Stomach (tissue), 9 donors: ENCODE measurements around the gene RNF13. TPM values are rescaled to one million over a fixed set of nuclear protein-coding genes. Genes with fewer than 3 reads are reported as not detected.

ENCODE experiments used
- DNase-seq, 2 donors: peaks; one replicate each; pipeline versions ENCODE4 v3.0.0 to v3.0.0-alpha.2; 2013 to 2019
- H3K27ac ChIP-seq, 5 donors: fragments of 200-600 bp in 4 of 5; sonication (generic) in 4 of 5; one replicate each; pipeline ENCODE4 v1.5.1; 2013 to 2019; ENCODE audit warnings: mild to moderate bottlenecking in 1 of 5, moderate library complexity in 1 of 5
- H3K27me3 ChIP-seq, 3 donors: fragments of 200-600 bp; sonication (generic); one replicate each; pipeline ENCODE4 v1.5.1; 2017 to 2019; ENCODE audit warnings: mixed run types in 1 of 3
- H3K36me3 ChIP-seq, 4 donors: fragments of 200-600 bp; sonication (generic); 1 replicate in 3 of 4; 2 replicates in 1 of 4; pipeline ENCODE4 v1.5.1; 2016 to 2019
- H3K4me1 ChIP-seq, 4 donors: fragments of 200-600 bp; sonication (generic); one replicate each; pipeline ENCODE4 v1.5.1; 2016 to 2019
- H3K4me3 ChIP-seq, 4 donors: fragments of 200-600 bp; sonication (generic) in 3 of 4; one replicate each; pipeline ENCODE4 v1.5.1; 2016 to 2019; ENCODE audit warnings: mild to moderate bottlenecking in 1 of 4
- H3K9me3 ChIP-seq, 4 donors: fragments of 200-600 bp; sonication (generic); one replicate each; pipeline ENCODE4 v1.5.1; 2016 to 2019
- CTCF ChIP-seq, 7 experiments: fragments of 450-650 bp in 4 of 7; fragments of 200-600 bp in 3 of 7; sonication (generic) in 3 of 7; IDR thresholded peaks; one replicate each; pipeline ENCODE4 v1.5.1; 2016 to 2019; ENCODE audit warnings: antibody characterized with exemption in 7 of 7, control low read depth in 2 of 7, mild to moderate bottlenecking in 1 of 7
- EP300 ChIP-seq: sonication (generic); formaldehyde crosslinking; IDR thresholded peaks from one replicate; pipeline ENCODE4 v1.6.1; 2017; ENCODE audit warnings: antibody characterized with exemption
- POLR2A ChIP-seq, 4 donors: fragments of 450-650 bp; IDR thresholded peaks; one replicate each; pipeline ENCODE4 v1.6.1; 2016; ENCODE audit warnings: antibody characterized with exemption in 4 of 4, control low read depth in 2 of 4, mild to moderate bottlenecking in 1 of 4, moderate library complexity in 1 of 4
- POLR2AphosphoS5 ChIP-seq, 3 donors: sonication (generic); formaldehyde crosslinking; IDR thresholded peaks; one replicate each; pipeline ENCODE4 v1.6.1; 2016; ENCODE audit warnings: antibody characterized with exemption in 3 of 3
- WGBS, 5 donors: extraction: QIAGEN DNeasy Blood & Tissue Kit in 3 of 5; methylation state at CpG; one replicate each; pipeline versions ENCODE4 v1.1.5 to v1.1.7; 2013 to 2018; 5-methylcytosine and 5-hydroxymethylcytosine counted together
- intact Hi-C: fragments of 100-400 bp; cut with DNase I; formaldehyde crosslinking; loops from one replicate; pipeline ENCODE4 v1.15.1; 2023; ENCODE audit warnings: low total_unique reads
- polyA plus RNA-seq, 3 donors: library from polyadenylated mRNA; stranded (reverse); fragments of 200-250 nt; gene quantifications; one replicate each; pipeline ENCODE4 v1.2.3, GENCODE V29; 2013
- total RNA-seq, 5 donors: library from RNA; depleted of rRNA; stranded (reverse); fragments of >200 nt; gene quantifications; one replicate each; pipeline versions ENCODE4 v1.1.0 to v1.2.3, GENCODE V29; 2014 to 2016
- donor health status: healthy with polysubstance abuse.
- donor health status: Bipolar disorder and iron deficiency.
- donor health status: healthy.

The RNF13 gene
- total and polyA plus RNA-seq, 8 donors, result 6.7 to 130 (median 31.3) TPM

GRCh38 chr3:149983628-149984027 is 170.6 kb downstream of the RNF13 start:
- H3K27me3 ChIP-seq, result no peaks in the 10 kb centered on the region
- no peaks in the 10 kb centered on the region for H3K4me1 ChIP-seq
- H3K4me3 ChIP-seq, result no peak overlapping the region
- DNase-seq, result no peak
- no peaks in the 10 kb centered on the region for H3K36me3 ChIP-seq
- WGBS, 5 donors, result 82 to 92% (median 88%) methylated on average over 4 of the region's 4 CpGs
- no peak overlapping the region for H3K27ac ChIP-seq
- H3K9me3 ChIP-seq, result no peaks in the 10 kb centered on the region
- TF ChIP-seq EP300, result no peak
- no peak for TF ChIP-seq POLR2A (IDR thresholded peaks at IDR 0.05)
- TF ChIP-seq POLR2AphosphoS5 (IDR thresholded peaks at IDR 0.05), result no peak
- no peak for TF ChIP-seq CTCF (IDR thresholded peaks at IDR 0.05)
- intact Hi-C loops, result no loop called here

- no peak overlapping the region for H3K27ac ChIP-seq
- H3K4me1 ChIP-seq, result no peaks in the 10 kb centered on the region
Observed at GRCh38 chr3:149989307-149989706, 176.3 kb downstream of the RNF13 start.

GRCh38 chr3:149990423-149990948 is 177.5 kb downstream of the RNF13 start:
- 70 to 82% (median 76%) methylated on average over 1 of the region's 1 CpG for WGBS, 5 donors
- Histone ChIP-seq H3K27ac (no peak overlapping the region), H3K27me3 (no peaks in the 10 kb centered on the region), H3K4me1 (no peaks in the 10 kb centered on the region), H3K36me3 (no peaks in the 10 kb centered on the region), H3K4me3 (no peak overlapping the region), H3K9me3 (peaks cover 0 to 17% (median 12%) of the 10 kb centered on the region in 4 donors)
- DNase-seq, result peak in 1 of 2 donors; percentile 18
- intact Hi-C loops, result no loop called here
- TF ChIP-seq CTCF (IDR thresholded peaks at IDR 0.05) (no peak), POLR2AphosphoS5 (IDR thresholded peaks at IDR 0.05) (no peak), EP300 (no peak), POLR2A (IDR thresholded peaks at IDR 0.05) (no peak)

More at GRCh38 chr3:149989307-149989706, 176.3 kb downstream of the RNF13 start:
- H3K9me3 ChIP-seq, result peaks cover 0 to 8% (median 2%) of the 10 kb centered on the region in 4 donors
- no peaks in the 10 kb centered on the region for H3K27me3 ChIP-seq
- no peak for TF ChIP-seq EP300
- no peak for TF ChIP-seq POLR2AphosphoS5 (IDR thresholded peaks at IDR 0.05)
- no peak for TF ChIP-seq CTCF (IDR thresholded peaks at IDR 0.05)
- no peak for TF ChIP-seq POLR2A (IDR thresholded peaks at IDR 0.05)
- 60 to 92% (median 91%) methylated on average over 2 of the region's 2 CpGs for WGBS, 5 donors
- H3K36me3 ChIP-seq, result no peaks in the 10 kb centered on the region
- DNase-seq, result no peak
- intact Hi-C loops, result no loop called here
- no peak overlapping the region for H3K4me3 ChIP-seq

GRCh38 chr3:149992416-149993058 is 179.5 kb downstream of the RNF13 start:
- no peaks in the 10 kb centered on the region for H3K4me1 ChIP-seq
- no peak for DNase-seq
- no peak overlapping the region for H3K27ac ChIP-seq
- 95 to 100% (median 97%) methylated on average over 4 of the region's 4 CpGs for WGBS, 5 donors
- peaks cover 0 to 19% (median 13%) of the 10 kb centered on the region in 4 donors for H3K9me3 ChIP-seq
- TF ChIP-seq EP300 (no peak), POLR2AphosphoS5 (IDR thresholded peaks at IDR 0.05) (no peak), CTCF (IDR thresholded peaks at IDR 0.05) (no peak), POLR2A (IDR thresholded peaks at IDR 0.05) (no peak)
- no peaks in the 10 kb centered on the region for H3K36me3 ChIP-seq
- H3K27me3 ChIP-seq, result no peaks in the 10 kb centered on the region
- intact Hi-C loops, result no loop called here
- no peak overlapping the region for H3K4me3 ChIP-seq
